NCI-H1105 treated with DMSO at 0.1 percent for 48 hours (cell line): Measurements from ENCODE around the gene RPAP2.
"Not testable (repeated sequence)": the region's sequence is repeated elsewhere in the genome, so short reads cannot be mapped to it uniquely, and the experiment has no call there.

Experiments
- DNase-seq: peaks from one replicate; lab custom pipeline; 2025; lab: John Stamatoyannopoulos, UW

The RPAP2 gene

GRCh38 chr1:92323473-92324453 lies 24.9 kb downstream of the RPAP2 start:
- no peak for DNase-seq

- DNase-seq = no peak
Measured at GRCh38 chr1:92324784-92325183, 25.9 kb downstream of the RPAP2 start.

- DNase-seq = no peak
Measured at GRCh38 chr1:92326681-92327080, 27.8 kb downstream of the RPAP2 start.

GRCh38 chr1:92327794-92328193 lies 28.9 kb downstream of the RPAP2 start:
- no peak for DNase-seq

- no peak for DNase-seq
Measured at GRCh38 chr1:92329347-92330129, 30.7 kb downstream of the RPAP2 start.

- DNase-seq = no peak
Measured at GRCh38 chr1:92333668-92334067, 34.8 kb downstream of the RPAP2 start.

- DNase-seq = no peak
Measured at GRCh38 chr1:92340154-92340553, 41.3 kb downstream of the RPAP2 start.

- no peak for DNase-seq
Measured at GRCh38 chr1:92342401-92342800, 43.5 kb downstream of the RPAP2 start.

GRCh38 chr1:92343061-92343460 lies 44.2 kb downstream of the RPAP2 start:
- DNase-seq = no peak

GRCh38 chr1:92346866-92347640 lies 48.2 kb downstream of the RPAP2 start:
- no peak for DNase-seq

- DNase-seq = no peak
Measured at GRCh38 chr1:92352856-92353255, 54.0 kb downstream of the RPAP2 start.

- DNase-seq = no peak
Measured at GRCh38 chr1:92354259-92354658, 55.4 kb downstream of the RPAP2 start.

GRCh38 chr1:92356956-92357355 lies 58.1 kb downstream of the RPAP2 start:
- DNase-seq = no peak

GRCh38 chr1:92359382-92359781 lies 60.5 kb downstream of the RPAP2 start:
- DNase-seq = not testable (repeated sequence)

- no peak for DNase-seq
Measured at GRCh38 chr1:92359986-92360385, 61.1 kb downstream of the RPAP2 start.

- no peak for DNase-seq
Measured at GRCh38 chr1:92362970-92363369, 64.1 kb downstream of the RPAP2 start.

GRCh38 chr1:92363401-92363800 lies 64.5 kb downstream of the RPAP2 start:
- DNase-seq = no peak

- no peak for DNase-seq
Measured at GRCh38 chr1:92365378-92366039, 66.7 kb downstream of the RPAP2 start.

- no peak for DNase-seq
Measured at GRCh38 chr1:92366040-92366395, 67.2 kb downstream of the RPAP2 start.

GRCh38 chr1:92367496-92367895 lies 68.6 kb downstream of the RPAP2 start:
- no peak for DNase-seq

- no peak for DNase-seq
Measured at GRCh38 chr1:92372164-92372563, 73.3 kb downstream of the RPAP2 start.

- DNase-seq = no peak
Measured at GRCh38 chr1:92374223-92374622, 75.4 kb downstream of the RPAP2 start.
